ENCODE results near the gene PCDHA7. TPM values are rescaled to one million over a fixed set of nuclear protein-coding genes. Genes with fewer than 3 reads are reported as not detected.

The PCDHA7 gene
- total RNA-seq, 1 experiment from 2014 or later: 0.48 TPM

GRCh38 chr5:140870221-140871201 is 36.4 kb downstream of the PCDHA7 start:
- no peak overlapping the region for H3T11ph ChIP-seq (ENCODE audit: low read length)
- H3K4me1 ChIP-seq (ENCODE audit: insufficient read depth, low read length): no peaks in the 10 kb centered on the region
- H2BK20ac ChIP-seq (ENCODE audit: low read depth, low read length, poor library complexity, severe bottlenecking): no peak overlapping the region
- no peak overlapping the region for H3K9ac ChIP-seq (ENCODE audit: extremely low read depth, insufficient read length, low read length)
- no peaks in the 10 kb centered on the region for H3K9me3 ChIP-seq (ENCODE audit: control insufficient read depth, low read depth, low read length)
- no peak overlapping the region for H3K4me2 ChIP-seq (ENCODE audit: insufficient read depth, insufficient read length, low read length)
- H2AK5ac ChIP-seq (ENCODE audit: insufficient read length, low read length): no peak overlapping the region
- no peak overlapping the region for H2BK120ac ChIP-seq (ENCODE audit: low read depth, low read length, poor library complexity, severe bottlenecking)
- no peaks in the 10 kb centered on the region for H4K20me1 ChIP-seq (ENCODE audit: control insufficient read depth, insufficient read depth, insufficient read length)
- Mint-ChIP-seq H3K9me3 (peaks cover 5 to 12% of the 10 kb centered on the region in 2 experiments), H3K4me3 (peak overlapping the region in 1 of 2 experiments; percentile 87; a peak in 1 of 5 replicates), H3K27me3 (ENCODE audit: low read depth) (no peaks in the 10 kb centered on the region), H3K36me3 (ENCODE audit: insufficient read depth in 1 of 3, low read depth in 3 of 3) (peaks cover 21 to 36% (median 32%) of the 10 kb centered on the region in 3 experiments), H3K27ac (no peak overlapping the region), H3K4me1 (peaks cover 8 to 10% of the 10 kb centered on the region in 2 experiments; a peak in 2 of 4 replicates)
- H3K14ac ChIP-seq (ENCODE audit: insufficient read depth, low read length): no peak overlapping the region; the same call in 1 of the 2 replicates
- no peak overlapping the region for H3K4ac ChIP-seq (ENCODE audit: low read depth, low read length)
- no peaks in the 10 kb centered on the region for H3K79me1 ChIP-seq (ENCODE audit: insufficient read depth, low read depth, low read length, poor library complexity, severe bottlenecking)
- H2BK5ac ChIP-seq (ENCODE audit: insufficient read length, low read length): no peak overlapping the region
- no peaks in the 10 kb centered on the region for H3K27me3 ChIP-seq (ENCODE audit: insufficient read depth, low read length)
- no peak overlapping the region for H3K23ac ChIP-seq (ENCODE audit: insufficient read length, low read depth, low read length)
- H4K91ac ChIP-seq (ENCODE audit: insufficient read length, low read depth, low read length): no peak overlapping the region
- peaks cover 5% of the 10 kb centered on the region; the same call in 1 of the 2 replicates for H3K79me2 ChIP-seq (ENCODE audit: insufficient read depth, low read length)
- no peak overlapping the region for H4K8ac ChIP-seq (replicated peaks; ENCODE audit: insufficient read length, low read depth, low read length)
- WGBS (ENCODE audit: extremely low coverage, insufficient read length, low lambda C conversion rate): no CpG with 5 or more reads among the region's 114 CpGs
- H2BK12ac ChIP-seq (ENCODE audit: insufficient read length, low read depth, low read length): no peak overlapping the region
- TF ChIP-seq CTCF (conservative IDR thresholded peaks at IDR 0.05): no peak
- H3K18ac ChIP-seq (ENCODE audit: insufficient read length, low read depth, low read length): no peak overlapping the region
- H3K56ac ChIP-seq (ENCODE audit: insufficient read length, low read depth, low read length): no peak overlapping the region
- H3K27ac ChIP-seq (ENCODE audit: insufficient read length, low read depth, low read length): no peak overlapping the region
- H3K23me2 ChIP-seq (ENCODE audit: insufficient read length, low read depth, low read length, poor library complexity, severe bottlenecking): no peaks in the 10 kb centered on the region
- H2AFZ ChIP-seq (ENCODE audit: low read length): no peak overlapping the region
- H2BK15ac ChIP-seq (ENCODE audit: low read depth, low read length): no peak overlapping the region
- DNase-seq: no peak
- no peak overlapping the region for H4K5ac ChIP-seq (ENCODE audit: insufficient read length, low read depth, low read length)

All from H9 (cell line).